Parathyroid adenoma (tissue), 2 donors: ENCODE data around the gene NCOR2.

Experiments used
- H2AFZ ChIP-seq: fragments of 300-600 bp; sonication (generic); one replicate; pipeline ENCODE4 v1.7.0; 2017; ENCODE audit warnings: antibody characterized with exemption, mild to moderate bottlenecking
- H3K27ac ChIP-seq: fragments of 300-600 bp; sonication (generic); one replicate; pipeline ENCODE4 v1.7.0; 2017
- H3K27me3 ChIP-seq: fragments of 300-600 bp; sonication (generic); one replicate; pipeline ENCODE4 v1.7.0; 2017; ENCODE audit warnings: low read length; ENCODE audit not compliant: control insufficient read depth, insufficient read depth
- H3K36me3 ChIP-seq: fragments of 300-600 bp; sonication (generic); one replicate; pipeline ENCODE4 v1.7.0; 2017; ENCODE audit warnings: low read length; ENCODE audit not compliant: control insufficient read depth, insufficient read depth
- H3K4me1 ChIP-seq: fragments of 300-600 bp; sonication (generic); one replicate; pipeline ENCODE4 v1.7.0; 2017; ENCODE audit warnings: control low read depth
- H3K4me2 ChIP-seq: fragments of 300-600 bp; sonication (generic); one replicate; pipeline ENCODE4 v1.7.0; 2017; ENCODE audit warnings: low read length
- H3K4me3 ChIP-seq: fragments of 300-600 bp; sonication (generic); one replicate; pipeline ENCODE4 v1.7.0; 2017; ENCODE audit warnings: low read depth, low read length
- H3K79me2 ChIP-seq: fragments of 300-600 bp; sonication (generic); one replicate; pipeline ENCODE4 v1.7.0; 2017; ENCODE audit warnings: control low read depth
- H3K9ac ChIP-seq: fragments of 300-600 bp; sonication (generic); one replicate; pipeline ENCODE4 v1.7.0; 2017; ENCODE audit warnings: mild to moderate bottlenecking
- H3K9me3 ChIP-seq: fragments of 300-600 bp; sonication (generic); one replicate; pipeline ENCODE4 v1.7.0; 2017; ENCODE audit warnings: low read length; ENCODE audit not compliant: control insufficient read depth
- CTCF ChIP-seq: fragments of 300-600 bp; sonication (generic); IDR thresholded peaks from one replicate; pipeline ENCODE4 v1.7.0; 2017; ENCODE audit warnings: antibody characterized with exemption, mild to moderate bottlenecking
- donor health status: primary hyperparathyroidism.

Gene NCOR2

DNA sequence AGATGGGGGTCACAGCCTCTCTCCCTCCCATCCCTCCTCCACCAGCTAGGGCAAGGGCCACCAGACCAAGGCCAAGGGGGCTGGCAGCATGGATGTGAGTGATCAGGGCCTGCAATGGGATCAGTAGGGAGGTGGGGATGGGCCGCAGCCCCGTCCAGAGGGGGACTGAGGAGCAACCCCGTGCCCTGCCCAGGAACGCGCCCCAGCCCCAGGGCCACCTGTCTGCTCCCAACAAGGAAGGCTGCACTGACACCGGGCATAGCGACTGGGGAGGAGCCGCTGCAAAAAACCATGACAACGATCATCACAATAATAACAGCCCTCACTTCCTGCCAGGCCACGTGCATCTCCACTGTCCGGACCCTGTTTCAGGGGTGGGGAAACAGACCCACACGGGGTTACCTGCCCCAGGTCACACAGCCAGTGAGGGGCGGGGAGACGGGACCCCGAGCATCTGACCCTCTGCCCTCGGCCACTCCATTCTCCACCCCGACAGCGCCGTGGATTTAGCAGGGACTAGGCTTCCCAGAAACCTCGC lies 24.3 kb downstream of the NCOR2 start:
- Histone ChIP-seq H3K27me3 (no peaks in the 10 kb centered on the region), H3K4me2 (no peak overlapping the region), H3K4me1 (peaks cover 19% of the 10 kb centered on the region), H3K4me3 (no peak overlapping the region), H3K9me3 (no peaks in the 10 kb centered on the region), H3K79me2 (peaks cover 66% of the 10 kb centered on the region), H3K9ac (no peak overlapping the region), H2AFZ (no peak overlapping the region), H3K27ac (no peak overlapping the region), H3K36me3 (no peaks in the 10 kb centered on the region)
- no peak for TF ChIP-seq CTCF

GRCh38 chr12:124542021-124542949 lies 25.1 kb downstream of the NCOR2 start:
- Histone ChIP-seq H3K27ac (no peak overlapping the region), H3K4me3 (no peak overlapping the region)

DNA sequence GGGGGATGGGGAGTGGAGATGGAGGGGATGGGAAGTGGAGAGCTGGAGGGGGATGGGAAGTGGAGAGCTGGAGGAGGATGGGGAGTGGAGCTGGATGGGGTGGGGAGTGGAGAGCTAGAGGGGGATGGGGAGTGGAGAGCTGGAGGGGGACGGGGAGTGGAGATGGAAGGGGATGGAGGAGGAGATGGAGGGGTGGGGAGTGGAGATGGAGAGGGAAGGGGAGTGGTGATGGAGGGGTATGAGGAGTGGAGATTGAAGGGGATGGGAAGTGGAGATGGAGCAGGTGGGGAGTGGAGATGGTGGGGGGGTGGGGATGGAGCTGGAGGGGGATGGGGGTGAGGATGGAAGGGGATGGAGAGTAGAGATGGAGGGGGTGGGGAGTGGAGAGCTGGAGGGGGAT lies 26.1 kb downstream of the NCOR2 start:
- no peaks in the 10 kb centered on the region for H3K27me3 ChIP-seq
- H3K36me3 ChIP-seq, result no peaks in the 10 kb centered on the region
- no peak for TF ChIP-seq CTCF
- H3K9ac ChIP-seq, result no peak overlapping the region
- peaks cover 64% of the 10 kb centered on the region for H3K79me2 ChIP-seq
- peaks cover 25% of the 10 kb centered on the region for H3K4me1 ChIP-seq
- no peak overlapping the region for H3K4me2 ChIP-seq
- H3K27ac ChIP-seq, result no peak overlapping the region
- no peak overlapping the region for H2AFZ ChIP-seq
- no peak overlapping the region for H3K4me3 ChIP-seq
- no peaks in the 10 kb centered on the region for H3K9me3 ChIP-seq

More at GRCh38 chr12:124542021-124542949, 25.1 kb downstream of the NCOR2 start:
- Histone ChIP-seq H3K79me2 (peaks cover 64% of the 10 kb centered on the region), H3K9ac (no peak overlapping the region), H3K4me1 (peaks cover 25% of the 10 kb centered on the region), H3K27me3 (no peaks in the 10 kb centered on the region), H3K36me3 (no peaks in the 10 kb centered on the region), H2AFZ (no peak overlapping the region), H3K9me3 (no peaks in the 10 kb centered on the region), H3K4me2 (no peak overlapping the region)
- no peak for TF ChIP-seq CTCF

GRCh38 chr12:124539084-124540041 lies 28.0 kb downstream of the NCOR2 start:
- no peak overlapping the region for H2AFZ ChIP-seq
- no peaks in the 10 kb centered on the region for H3K9me3 ChIP-seq
- no peak overlapping the region for H3K9ac ChIP-seq
- H3K79me2 ChIP-seq, result peaks cover 58% of the 10 kb centered on the region
- H3K4me2 ChIP-seq, result no peak overlapping the region
- no peak for TF ChIP-seq CTCF
- peaks cover 25% of the 10 kb centered on the region for H3K4me1 ChIP-seq
- no peak overlapping the region for H3K4me3 ChIP-seq
- H3K36me3 ChIP-seq, result no peaks in the 10 kb centered on the region
- H3K27ac ChIP-seq, result no peak overlapping the region
- H3K27me3 ChIP-seq, result no peaks in the 10 kb centered on the region
